NCI-H2107 (cell line): ENCODE data around the gene SLC36A3.
"Not testable (repeated sequence)": the region's sequence is repeated elsewhere in the genome, so short reads cannot be mapped to it uniquely, and the experiment has no call there.

Experiments
- DNase-seq: peaks from one replicate; lab custom pipeline; 2025; lab: John Stamatoyannopoulos, UW

The SLC36A3 gene

GRCh38 chr5:151258816-151259215 is 44.8 kb downstream of the SLC36A3 start:
- DNase-seq, result no peak

GRCh38 chr5:151258201-151258611 is 45.4 kb downstream of the SLC36A3 start:
- DNase-seq, result no peak

- DNase-seq, result no peak
These were observed 45.8 kb downstream of the SLC36A3 start for GRCh38 chr5:151257731-151258181.

GRCh38 chr5:151255621-151256286 is 47.8 kb downstream of the SLC36A3 start:
- DNase-seq, result no peak

- not testable (repeated sequence) for DNase-seq
These were observed 48.6 kb downstream of the SLC36A3 start for GRCh38 chr5:151254990-151255389.

GRCh38 chr5:151254556-151254955 is 49.0 kb downstream of the SLC36A3 start:
- DNase-seq, result no peak

- DNase-seq, result no peak
These were observed 50.0 kb downstream of the SLC36A3 start for GRCh38 chr5:151253605-151253950.

GRCh38 chr5:151252762-151253604 is 50.6 kb downstream of the SLC36A3 start, which contains the start of gene GM2A:
Gene GM2A, plus strand, starts transcription at chr5:151253185. Its CDS starts 32 bp downstream, at chr5:151253217.
- DNase-seq, result peak; percentile 74

GRCh38 chr5:151251621-151252020 is 51.9 kb downstream of the SLC36A3 start:
- DNase-seq, result no peak

GRCh38 chr5:151251001-151251551 is 52.5 kb downstream of the SLC36A3 start:
- DNase-seq, result no peak

GRCh38 chr5:151250346-151251000 is 53.1 kb downstream of the SLC36A3 start:
- no peak for DNase-seq

GRCh38 chr5:151249281-151249680 is 54.3 kb downstream of the SLC36A3 start:
- DNase-seq, result no peak

GRCh38 chr5:151248651-151249050 is 54.9 kb downstream of the SLC36A3 start:
- DNase-seq, result no peak

GRCh38 chr5:151245680-151246219 is 57.8 kb downstream of the SLC36A3 start:
- DNase-seq, result no peak

- DNase-seq, result no peak
These were observed 59.4 kb downstream of the SLC36A3 start for GRCh38 chr5:151244206-151244605.

GRCh38 chr5:151243564-151243963 is 60.0 kb downstream of the SLC36A3 start:
- no peak for DNase-seq

GRCh38 chr5:151243127-151243526 is 60.4 kb downstream of the SLC36A3 start:
- DNase-seq, result no peak

- DNase-seq, result no peak
These were observed 62.5 kb downstream of the SLC36A3 start for GRCh38 chr5:151240924-151241635.

GRCh38 chr5:151240268-151240835 is 63.2 kb downstream of the SLC36A3 start:
- not testable (repeated sequence) for DNase-seq

GRCh38 chr5:151239237-151239861 is 64.2 kb downstream of the SLC36A3 start:
- DNase-seq, result no peak

- DNase-seq, result no peak
These were observed 65.2 kb downstream of the SLC36A3 start for GRCh38 chr5:151238303-151238741.
